ENCODE measurements around the gene DNLZ. TPM values are rescaled to one million over a fixed set of nuclear protein-coding genes. Genes with fewer than 3 reads are reported as not detected.

The DNLZ gene
- total and polyA plus RNA-seq, 8 donors = 10.1 to 26.8 (median 15.1) TPM

DNA sequence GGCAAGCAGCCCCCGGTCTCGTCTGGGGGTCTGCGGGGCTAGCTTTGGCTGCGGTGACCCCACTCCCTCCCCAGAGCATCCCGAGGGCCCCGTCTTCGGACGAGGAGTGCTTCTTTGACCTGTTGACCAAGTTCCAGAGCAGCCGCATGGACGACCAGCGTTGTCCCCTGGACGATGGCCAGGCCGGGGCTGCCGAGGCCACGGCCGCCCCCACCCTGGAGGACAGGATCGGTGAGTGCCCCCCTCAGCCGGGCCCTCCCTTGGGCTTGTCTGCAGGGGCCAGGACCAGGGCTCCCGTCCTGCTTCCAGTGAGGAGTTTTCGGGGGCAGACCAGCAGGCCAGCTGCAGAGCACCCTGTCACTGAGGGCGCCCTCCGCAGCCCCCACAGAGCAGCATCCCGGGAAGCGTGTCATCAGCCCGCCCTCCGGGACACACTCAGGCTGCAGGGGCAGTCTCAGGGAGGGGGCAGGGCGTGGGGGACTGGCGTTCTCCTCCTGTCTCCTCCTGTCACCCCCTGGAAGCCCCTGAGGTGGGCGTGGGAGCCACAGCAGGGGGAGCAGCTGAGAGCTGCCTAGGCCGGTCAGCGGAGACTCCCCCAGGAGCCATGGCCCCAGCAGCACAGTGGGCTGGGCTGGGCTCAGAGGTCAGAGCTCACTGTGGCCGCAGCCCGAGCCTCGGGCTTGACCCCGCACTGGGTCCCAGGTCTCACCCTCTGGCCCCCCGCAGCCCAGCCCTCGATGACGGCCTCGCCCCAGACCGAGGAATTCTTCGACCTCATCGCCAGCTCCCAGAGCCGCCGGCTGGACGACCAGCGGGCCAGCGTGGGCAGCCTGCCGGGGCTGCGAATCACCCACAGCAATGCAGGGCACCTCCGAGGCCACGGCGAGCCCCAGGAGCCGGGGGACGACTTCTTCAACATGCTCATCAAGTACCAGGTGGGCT lies 7.7 kb downstream of the DNLZ start:
- Histone ChIP-seq H3K36me3 (no peaks in the 10 kb centered on the region), H3K4me3 (no peak overlapping the region), H3K27me3 (no peaks in the 10 kb centered on the region), H3K4me1 (no peaks in the 10 kb centered on the region), H3K27ac (no peak overlapping the region), H3K9me3 (no peaks in the 10 kb centered on the region)
- intact Hi-C loops (cut with DNase I) = no loop called here
- TF ChIP-seq, protein P1, sequence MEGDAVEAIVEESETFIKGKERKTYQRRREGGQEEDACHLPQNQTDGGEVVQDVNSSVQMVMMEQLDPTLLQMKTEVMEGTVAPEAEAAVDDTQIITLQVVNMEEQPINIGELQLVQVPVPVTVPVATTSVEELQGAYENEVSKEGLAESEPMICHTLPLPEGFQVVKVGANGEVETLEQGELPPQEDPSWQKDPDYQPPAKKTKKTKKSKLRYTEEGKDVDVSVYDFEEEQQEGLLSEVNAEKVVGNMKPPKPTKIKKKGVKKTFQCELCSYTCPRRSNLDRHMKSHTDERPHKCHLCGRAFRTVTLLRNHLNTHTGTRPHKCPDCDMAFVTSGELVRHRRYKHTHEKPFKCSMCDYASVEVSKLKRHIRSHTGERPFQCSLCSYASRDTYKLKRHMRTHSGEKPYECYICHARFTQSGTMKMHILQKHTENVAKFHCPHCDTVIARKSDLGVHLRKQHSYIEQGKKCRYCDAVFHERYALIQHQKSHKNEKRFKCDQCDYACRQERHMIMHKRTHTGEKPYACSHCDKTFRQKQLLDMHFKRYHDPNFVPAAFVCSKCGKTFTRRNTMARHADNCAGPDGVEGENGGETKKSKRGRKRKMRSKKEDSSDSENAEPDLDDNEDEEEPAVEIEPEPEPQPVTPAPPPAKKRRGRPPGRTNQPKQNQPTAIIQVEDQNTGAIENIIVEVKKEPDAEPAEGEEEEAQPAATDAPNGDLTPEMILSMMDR (IDR thresholded peaks at IDR 0.05) = no peak
- DNase-seq = no peak
- 85 to 89% methylated on average over 44 to 54 of the region's 54 CpGs for WGBS, 2 donors
- FAIRE-seq = no peak
- ATAC-seq = no peak

DNA sequence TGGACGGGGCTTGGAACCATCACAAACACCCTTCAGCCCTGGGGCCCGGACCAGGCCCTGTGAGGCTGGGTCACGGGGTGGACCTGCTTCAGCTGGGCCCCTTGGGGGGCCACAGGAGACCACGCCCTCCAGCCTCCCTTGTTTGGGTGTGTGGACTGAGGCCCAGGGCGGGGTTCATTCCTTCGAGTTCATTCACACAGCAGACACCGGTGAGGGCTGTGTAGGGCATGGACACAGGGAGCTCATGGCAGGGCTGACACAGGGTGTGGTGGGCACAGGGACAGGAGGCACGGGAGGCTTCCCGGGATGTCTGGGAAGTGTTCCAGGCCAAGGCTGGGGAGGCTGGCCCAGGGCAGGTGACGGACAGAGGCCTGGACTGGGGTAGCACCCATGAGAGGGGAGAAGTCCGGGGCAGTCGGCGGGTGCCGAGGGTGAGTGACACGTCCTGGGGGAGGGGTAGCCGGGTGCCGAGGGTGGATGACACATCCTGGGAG lies 8.9 kb downstream of the DNLZ start:
- DNase-seq = no peak
- no peak overlapping the region for H3K27ac ChIP-seq
- H3K4me1 ChIP-seq = no peaks in the 10 kb centered on the region
- TF ChIP-seq, protein P1 (IDR thresholded peaks at IDR 0.05) = no peak
- H3K9me3 ChIP-seq = no peaks in the 10 kb centered on the region
- peak; percentile 9 to 25 (median 14) for ATAC-seq
- no peak overlapping the region for H3K4me3 ChIP-seq
- 49 to 58% methylated on average over 17 of the region's 17 CpGs for WGBS, 2 donors
- intact Hi-C loops (cut with DNase I) = no loop called here
- H3K27me3 ChIP-seq = no peaks in the 10 kb centered on the region
- FAIRE-seq = no peak
- no peaks in the 10 kb centered on the region for H3K36me3 ChIP-seq

DNA sequence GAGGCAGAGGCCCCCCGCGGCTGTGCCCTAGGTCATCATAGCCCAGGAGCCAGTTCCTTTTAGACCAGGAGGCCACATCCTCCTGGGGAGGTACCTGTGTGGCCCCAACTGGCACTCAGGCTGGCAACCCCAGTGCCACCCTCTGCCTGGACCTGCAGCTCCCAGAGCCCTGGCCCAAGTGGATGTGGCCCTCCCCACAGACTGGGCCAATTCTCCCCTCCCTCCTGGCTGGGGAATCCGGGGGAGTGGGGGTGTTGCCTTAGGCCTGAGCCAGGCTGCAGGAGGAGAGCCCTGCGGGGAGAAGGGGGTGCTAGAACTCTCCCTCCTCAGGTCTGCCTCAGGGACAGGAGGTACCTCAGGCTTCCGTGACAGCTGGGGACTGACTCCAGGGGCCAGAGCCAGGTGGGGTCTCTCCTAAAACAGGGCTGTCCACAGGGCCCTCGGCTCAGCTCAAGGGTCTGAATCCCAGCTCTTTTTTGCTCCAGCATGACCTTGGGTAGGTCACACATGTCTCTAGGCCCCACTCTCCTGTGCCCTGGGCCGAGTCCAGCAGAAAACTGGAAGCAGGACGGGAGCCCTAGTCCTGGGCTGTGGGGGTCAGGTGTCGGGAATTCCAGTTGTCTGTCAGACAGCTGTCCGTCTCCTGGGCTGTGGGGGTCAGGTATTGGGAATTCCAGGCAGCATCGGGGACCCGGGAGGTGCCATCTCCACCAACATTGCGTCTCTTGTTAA lies 9.6 kb downstream of the DNLZ start:
- H3K27me3 ChIP-seq = no peaks in the 10 kb centered on the region
- DNase-seq = no peak
- peak in 3 of 4 donors; percentile 1 to 5 (median 4) for ATAC-seq
- WGBS, 2 donors = 71 to 80% methylated on average over 13 of the region's 13 CpGs
- no peaks in the 10 kb centered on the region for H3K4me1 ChIP-seq
- H3K36me3 ChIP-seq = no peaks in the 10 kb centered on the region
- intact Hi-C loops (cut with DNase I) = no loop called here
- H3K9me3 ChIP-seq = no peaks in the 10 kb centered on the region
- H3K4me3 ChIP-seq = no peak overlapping the region
- TF ChIP-seq, protein P1 (IDR thresholded peaks at IDR 0.05) = no peak
- no peak for FAIRE-seq
- no peak overlapping the region for H3K27ac ChIP-seq

DNA sequence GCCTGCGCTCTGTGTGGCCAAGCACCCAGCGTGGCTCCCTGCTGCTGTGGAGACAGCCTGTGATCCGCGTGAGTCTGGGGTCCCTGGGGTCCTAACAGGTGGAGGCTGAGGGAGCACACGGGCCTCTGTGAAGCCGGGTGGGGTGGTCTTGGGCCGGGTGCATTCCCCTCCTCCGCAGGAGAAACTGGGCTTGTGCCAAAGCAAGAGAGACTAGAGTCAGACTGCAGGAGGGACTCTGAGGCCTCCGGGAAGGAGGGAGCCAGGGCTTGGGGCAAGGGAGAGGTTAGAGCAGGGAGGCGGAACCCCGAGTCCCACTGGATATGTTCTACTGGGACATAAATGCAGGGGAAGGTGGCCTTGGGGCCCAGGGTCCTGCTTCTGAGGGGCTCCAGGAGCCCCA lies 10.5 kb downstream of the DNLZ start:
- Histone ChIP-seq H3K36me3 (no peaks in the 10 kb centered on the region), H3K27me3 (no peaks in the 10 kb centered on the region), H3K9me3 (no peaks in the 10 kb centered on the region), H3K4me3 (no peak overlapping the region), H3K4me1 (no peaks in the 10 kb centered on the region), H3K27ac (no peak overlapping the region)
- DNase-seq (no peak), ATAC-seq (no peak), FAIRE-seq (no peak)
- intact Hi-C loops (cut with DNase I) = no loop called here
- 85 to 91% methylated on average over 10 to 11 of the region's 11 CpGs for WGBS, 2 donors
- TF ChIP-seq, protein P1 (IDR thresholded peaks at IDR 0.05) = no peak

Measured in pancreas (tissue), 10 donors.